CD4-positive, alpha-beta memory T cell (primary cell): ENCODE measurements around the gene CCNA1. TPM values are rescaled to one million over a fixed set of nuclear protein-coding genes. Genes with fewer than 3 reads are reported as not detected.
A peak's percentile ranks its signal among the peaks of the same experiment; 100 is the strongest.

Experiments
- CTCF ChIA-PET: fragments of 350-600 bp; sonication (Branson Sonifier 250); formaldehyde crosslinking; loops from one replicate; lab custom pipeline; 2021; ENCODE audit warnings: inconsistent platforms; ENCODE audit not compliant: partially characterized antibody; lab: Charles Lee
- POLR2A ChIA-PET: fragments of 350-600 bp; sonication (Branson Sonifier 250); formaldehyde crosslinking; loops from one replicate; lab custom pipeline; 2021; ENCODE audit not compliant: partially characterized antibody; lab: Charles Lee
- DNase-seq, 5 donors: peaks; one replicate each; pipeline versions ENCODE4 v3.0.0 to v3.0.0-alpha.2; 2020 to 2022; ENCODE audit warnings: mixed read lengths in 1 of 5
- H3K27ac ChIP-seq: one replicate; pipeline ENCODE4 v1.7.0; 2013; ENCODE audit warnings: low read depth, low read length
- H3K27me3 ChIP-seq: 2 replicates; pipeline ENCODE4 v1.7.0; 2013; ENCODE audit warnings: mild to moderate bottlenecking, low read length, moderate library complexity; ENCODE audit not compliant: insufficient read depth
- H3K36me3 ChIP-seq: 2 replicates; pipeline ENCODE4 v1.7.0; 2013; ENCODE audit warnings: mild to moderate bottlenecking, low read length, moderate library complexity; ENCODE audit not compliant: insufficient read depth
- H3K4me1 ChIP-seq: 2 replicates; pipeline ENCODE4 v1.7.0; 2013; ENCODE audit warnings: mild to moderate bottlenecking, low read length, moderate library complexity; ENCODE audit not compliant: insufficient read depth
- H3K4me3 ChIP-seq, 2 donors: one replicate each; pipeline ENCODE4 v1.7.0; 2013; ENCODE audit warnings: low read length in 2 of 2, mild to moderate bottlenecking in 1 of 2
- H3K9me3 ChIP-seq, 2 donors: one replicate each; pipeline ENCODE4 v1.7.0; 2013; ENCODE audit warnings: low read length in 2 of 2, control low read depth in 1 of 2; ENCODE audit not compliant: control insufficient read depth in 1 of 2
- H3K27ac Mint-ChIP-seq, 7 donors: one replicate each; pipeline ENCODE4 v1.8.0; 2020 to 2021; ENCODE audit warnings: mixed read lengths in 7 of 7, mild to moderate bottlenecking in 6 of 7, inconsistent platforms in 3 of 7, moderate library complexity in 3 of 7
- H3K27me3 Mint-ChIP-seq, 2 donors: one replicate each; pipeline ENCODE4 v1.8.0; 2020 to 2021; ENCODE audit warnings: mixed read lengths in 2 of 2
- H3K36me3 Mint-ChIP-seq, 2 donors: one replicate each; pipeline ENCODE4 v1.8.0; 2020 to 2021; ENCODE audit warnings: mixed read lengths in 2 of 2, inconsistent platforms in 1 of 2, mild to moderate bottlenecking in 1 of 2
- H3K4me1 Mint-ChIP-seq, 4 donors: one replicate each; pipeline ENCODE4 v1.8.0; 2020 to 2021; ENCODE audit warnings: mixed read lengths in 4 of 4, mild to moderate bottlenecking in 1 of 4
- H3K4me3 Mint-ChIP-seq, 8 donors: one replicate each; pipeline ENCODE4 v1.8.0; 2020 to 2021; ENCODE audit warnings: mixed read lengths in 8 of 8, mild to moderate bottlenecking in 7 of 8, moderate library complexity in 6 of 8, inconsistent platforms in 3 of 8
- H3K9me3 Mint-ChIP-seq, 8 donors: one replicate each; pipeline ENCODE4 v1.8.0; 2020 to 2021; ENCODE audit warnings: mixed read lengths in 8 of 8, mild to moderate bottlenecking in 5 of 8, inconsistent platforms in 3 of 8, moderate library complexity in 1 of 8
- intact Hi-C: fragments of 100-400 bp; cut with micrococcal nuclease; formaldehyde crosslinking; loops from one replicate; pipeline ENCODE4 v1.15.1; 2023
- polyA plus RNA-seq, 2 donors: library from polyadenylated mRNA; unstranded; fragments of 300-500 nt; fragmentation: Illumina TruSeq; gene quantifications; one replicate each; pipeline ENCODE4 v1.2.3, GENCODE V29; 2021
- total RNA-seq, 2 experiments: library from RNA; stranded (reverse); gene quantifications; one replicate each; pipeline ENCODE4 v1.2.3, GENCODE V29; 2021

Gene CCNA1
- total and polyA plus RNA-seq, 4 experiments from 2014 or later, result not detected

GRCh38 chr13:36417331-36417730, 15.0 kb upstream of the CCNA1 start:
- intact Hi-C loops, result no loop called here
- H3K36me3 ChIP-seq, result no peaks in the 10 kb centered on the region
- H3K27me3 ChIP-seq, result no peaks in the 10 kb centered on the region
- no peaks in the 10 kb centered on the region for H3K36me3 Mint-ChIP-seq
- no peaks in the 10 kb centered on the region for H3K4me1 ChIP-seq
- H3K4me1 Mint-ChIP-seq, result peaks cover 0 to 9% (median 3%) of the 10 kb centered on the region in 4 donors
- no peak overlapping the region for H3K4me3 Mint-ChIP-seq
- ChIA-PET POLR2A (no interaction called here), CTCF (interaction anchor here (1.7 kb wide), 1 partner anchor 70 kb away, joined by 3 read pairs; no protein-coding TSS in a partner anchor)
- peaks cover 0 to 3% (median under 1%) of the 10 kb centered on the region in 8 donors for H3K9me3 Mint-ChIP-seq
- no peak overlapping the region for H3K27ac Mint-ChIP-seq
- H3K4me3 ChIP-seq, result no peak overlapping the region
- DNase-seq, result no peak
- peaks cover 28 to 38% of the 10 kb centered on the region in 2 donors for H3K27me3 Mint-ChIP-seq
- H3K27ac ChIP-seq, result no peak overlapping the region
- H3K9me3 ChIP-seq, result no peaks in the 10 kb centered on the region

GRCh38 chr13:36418022-36418805, 14.1 kb upstream of the CCNA1 start:
- H3K27me3 Mint-ChIP-seq, result peaks cover 24 to 39% of the 10 kb centered on the region in 2 donors
- H3K27ac ChIP-seq, result no peak overlapping the region

GRCh38 chr13:36420437-36420891, 11.8 kb upstream of the CCNA1 start:
- Histone ChIP-seq H3K4me1 (no peaks in the 10 kb centered on the region), H3K27me3 (no peaks in the 10 kb centered on the region), H3K27ac (no peak overlapping the region), H3K9me3 (no peaks in the 10 kb centered on the region), H3K4me3 (no peak overlapping the region), H3K36me3 (no peaks in the 10 kb centered on the region)
- Mint-ChIP-seq H3K9me3 (peaks cover 0 to 11% (median 0%) of the 10 kb centered on the region in 8 donors), H3K4me1 (peaks cover 0 to 8% (median 3%) of the 10 kb centered on the region in 4 donors), H3K4me3 (no peak overlapping the region), H3K36me3 (no peaks in the 10 kb centered on the region), H3K27me3 (peaks cover 25 to 30% of the 10 kb centered on the region in 2 donors), H3K27ac (no peak overlapping the region)
- intact Hi-C loops, result loop anchor here (2.0 to 5.0 kb wide), 4 partner anchors 74 to 648 kb away; partner anchors contain the start of gene SPART
- CTCF ChIA-PET, result interaction anchor here (1.0 to 2.5 kb wide), 4 partner anchors 8 to 29 kb away, joined by 3 to 9 read pairs (median 8); no protein-coding TSS in a partner anchor
- peak; percentile 34 to 45 (median 41) for DNase-seq
- POLR2A ChIA-PET, result no interaction called here

More at GRCh38 chr13:36418022-36418805, 14.1 kb upstream of the CCNA1 start:
- intact Hi-C loops, result no loop called here
- H3K9me3 Mint-ChIP-seq, result peaks cover 0 to 3% (median 0%) of the 10 kb centered on the region in 8 donors
- no peak for DNase-seq
- H3K36me3 Mint-ChIP-seq, result no peaks in the 10 kb centered on the region
- H3K4me3 Mint-ChIP-seq, result no peak overlapping the region
- POLR2A ChIA-PET, result no interaction called here
- CTCF ChIA-PET, result interaction anchor here (1.5 to 2.5 kb wide), 4 partner anchors 8 to 564 kb away, joined by 3 to 9 read pairs (median 6); no protein-coding TSS in a partner anchor
- Histone ChIP-seq H3K36me3 (no peaks in the 10 kb centered on the region), H3K4me3 (no peak overlapping the region), H3K27me3 (no peaks in the 10 kb centered on the region), H3K9me3 (no peaks in the 10 kb centered on the region), H3K4me1 (no peaks in the 10 kb centered on the region)
- H3K27ac Mint-ChIP-seq, result no peak overlapping the region
- peaks cover 0 to 9% (median 3%) of the 10 kb centered on the region in 4 donors for H3K4me1 Mint-ChIP-seq

GRCh38 chr13:36421447-36421846, 10.8 kb upstream of the CCNA1 start:
- POLR2A ChIA-PET, result no interaction called here
- CTCF ChIA-PET, result no interaction called here
- Histone ChIP-seq H3K27ac (no peak overlapping the region), H3K9me3 (no peaks in the 10 kb centered on the region), H3K27me3 (no peaks in the 10 kb centered on the region), H3K4me3 (no peak overlapping the region), H3K4me1 (no peaks in the 10 kb centered on the region), H3K36me3 (no peaks in the 10 kb centered on the region)
- H3K27me3 Mint-ChIP-seq, result peaks cover 21% of the 10 kb centered on the region in 2 donors
- H3K4me1 Mint-ChIP-seq, result peaks cover 0 to 8% (median 3%) of the 10 kb centered on the region in 4 donors
- no peak overlapping the region for H3K27ac Mint-ChIP-seq
- intact Hi-C loops, result loop anchor here (2.0 to 5.0 kb wide), 4 partner anchors 75 to 647 kb away; partner anchors contain the start of gene SPART
- H3K36me3 Mint-ChIP-seq, result no peaks in the 10 kb centered on the region
- DNase-seq, result no peak
- no peak overlapping the region for H3K4me3 Mint-ChIP-seq
- H3K9me3 Mint-ChIP-seq, result peaks cover 0 to 14% (median 2%) of the 10 kb centered on the region in 8 donors

GRCh38 chr13:36428086-36428485, 4.2 kb upstream of the CCNA1 start:
- no peak overlapping the region for H3K27ac Mint-ChIP-seq
- peaks cover 2 to 21% (median 5%) of the 10 kb centered on the region in 8 donors for H3K9me3 Mint-ChIP-seq
- CTCF ChIA-PET, result interaction anchor here (2.0 kb wide), 1 partner anchor 9 kb away, joined by 9 read pairs; no protein-coding TSS in a partner anchor
- H3K27ac ChIP-seq, result no peak overlapping the region
- no peaks in the 10 kb centered on the region for H3K36me3 Mint-ChIP-seq
- peaks cover 4 to 10% (median 7%) of the 10 kb centered on the region in 4 donors for H3K4me1 Mint-ChIP-seq
- H3K9me3 ChIP-seq, result no peaks in the 10 kb centered on the region
- no peak overlapping the region for H3K4me3 Mint-ChIP-seq
- no peak for DNase-seq
- no peak overlapping the region for H3K4me3 ChIP-seq
- POLR2A ChIA-PET, result no interaction called here
- intact Hi-C loops, result no loop called here
- H3K4me1 ChIP-seq, result peaks cover 11% of the 10 kb centered on the region
- H3K27me3 Mint-ChIP-seq, result peaks cover 27% of the 10 kb centered on the region in 2 donors
- H3K36me3 ChIP-seq, result no peaks in the 10 kb centered on the region
- H3K27me3 ChIP-seq, result peaks cover 11% of the 10 kb centered on the region

GRCh38 chr13:36430247-36431203, 1.8 kb upstream of the CCNA1 start:
- Mint-ChIP-seq H3K36me3 (no peaks in the 10 kb centered on the region), H3K27me3 (peaks cover 32 to 40% of the 10 kb centered on the region in 2 donors), H3K27ac (no peak overlapping the region), H3K4me3 (peak overlapping the region in 1 of 8 donors; percentile 35), H3K4me1 (peaks cover 4 to 10% (median 7%) of the 10 kb centered on the region in 4 donors), H3K9me3 (peaks cover 1 to 12% (median 4%) of the 10 kb centered on the region in 8 donors)
- no peak for DNase-seq
- Histone ChIP-seq H3K9me3 (no peaks in the 10 kb centered on the region), H3K36me3 (no peaks in the 10 kb centered on the region), H3K4me3 (no peak overlapping the region), H3K4me1 (peaks cover 11% of the 10 kb centered on the region), H3K27me3 (peaks cover 11% of the 10 kb centered on the region), H3K27ac (no peak overlapping the region)
- intact Hi-C loops, result no loop called here
- POLR2A ChIA-PET, result no interaction called here
- CTCF ChIA-PET, result no interaction called here
